ENCODE results near the gene PGC.

PGC gene

DNA sequence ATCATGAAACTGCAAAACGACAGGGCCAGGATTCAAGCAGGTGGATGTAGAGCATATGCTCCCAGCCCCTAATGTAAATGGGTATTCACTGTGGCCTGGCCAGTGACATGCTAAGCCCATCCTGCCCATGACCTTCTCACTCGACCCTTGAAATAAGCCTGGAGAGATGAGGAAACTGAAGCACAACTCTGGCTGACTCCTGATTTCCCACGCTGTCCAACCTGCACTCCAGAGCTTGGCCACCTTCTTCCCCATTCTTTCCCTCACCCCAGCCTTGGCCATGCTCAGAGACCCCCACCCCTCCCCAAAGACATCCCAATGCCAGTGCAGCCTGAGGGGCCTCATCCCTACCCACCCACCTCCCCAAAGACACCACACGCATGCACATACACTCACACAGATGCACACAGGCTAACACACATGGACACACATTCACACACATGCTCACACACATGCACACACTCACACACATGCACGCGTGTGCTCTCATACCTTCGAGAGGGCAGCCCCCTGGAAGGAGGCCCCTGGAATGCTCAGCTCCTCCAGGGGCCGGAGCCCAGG lies 24.1 kb downstream of the PGC start:
- Histone ChIP-seq H3K4me1 (ENCODE audit: control insufficient read depth, insufficient read depth, low read length) (peaks cover 2% of the 10 kb centered on the region), H3K9me3 (ENCODE audit: control insufficient read depth, insufficient read depth, low read length) (no peaks in the 10 kb centered on the region), H3K36me3 (ENCODE audit: control insufficient read depth, insufficient read depth, low read length) (no peaks in the 10 kb centered on the region), H3K9ac (ENCODE audit: low read depth, low read length) (peak overlapping the region; percentile 60), H3K4me3 (ENCODE audit: low read depth, low read length) (no peak overlapping the region), H3K27me3 (ENCODE audit: control insufficient read depth, insufficient read depth, low read length) (no peaks in the 10 kb centered on the region)

DNA sequence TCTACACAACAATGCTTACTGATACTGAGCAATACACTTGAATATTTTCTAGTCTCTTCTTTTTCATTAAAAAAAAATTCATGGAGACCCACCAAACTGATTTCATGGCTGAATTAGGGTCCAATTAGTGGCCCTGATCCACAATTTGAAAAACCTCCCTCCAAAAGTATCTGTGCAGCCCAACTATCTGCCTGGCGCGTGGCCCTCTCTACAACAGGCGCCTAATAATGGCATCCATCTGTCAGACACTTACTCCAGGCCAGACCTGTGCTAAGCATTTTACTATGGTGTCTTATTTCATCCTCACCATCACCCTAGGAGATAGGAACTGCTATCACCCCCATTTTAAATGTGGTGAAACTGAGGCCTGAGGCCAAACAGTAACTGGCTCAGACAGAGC lies 25.8 kb downstream of the PGC start:
- no peak overlapping the region for H3K9ac ChIP-seq (ENCODE audit: low read depth, low read length)
- peaks cover 2% of the 10 kb centered on the region for H3K4me1 ChIP-seq (ENCODE audit: control insufficient read depth, insufficient read depth, low read length)

GRCh38 chr6:41720783-41721182 lies 26.4 kb downstream of the PGC start:
- H3K9me3 ChIP-seq (ENCODE audit: control insufficient read depth, insufficient read depth, low read length): no peaks in the 10 kb centered on the region
- H3K9ac ChIP-seq (ENCODE audit: low read depth, low read length): no peak overlapping the region
- peaks cover 2% of the 10 kb centered on the region for H3K4me1 ChIP-seq (ENCODE audit: control insufficient read depth, insufficient read depth, low read length)
- H3K36me3 ChIP-seq (ENCODE audit: control insufficient read depth, insufficient read depth, low read length): no peaks in the 10 kb centered on the region
- H3K4me3 ChIP-seq (ENCODE audit: low read depth, low read length): no peak overlapping the region
- no peaks in the 10 kb centered on the region for H3K27me3 ChIP-seq (ENCODE audit: control insufficient read depth, insufficient read depth, low read length)

More for the DNA sequence above, 25.8 kb downstream of the PGC start:
- Histone ChIP-seq H3K4me3 (ENCODE audit: low read depth, low read length) (no peak overlapping the region), H3K36me3 (ENCODE audit: control insufficient read depth, insufficient read depth, low read length) (no peaks in the 10 kb centered on the region), H3K27me3 (ENCODE audit: control insufficient read depth, insufficient read depth, low read length) (no peaks in the 10 kb centered on the region), H3K9me3 (ENCODE audit: control insufficient read depth, insufficient read depth, low read length) (no peaks in the 10 kb centered on the region)

- H3K27me3 ChIP-seq (ENCODE audit: control insufficient read depth, insufficient read depth, low read length): no peaks in the 10 kb centered on the region
- no peaks in the 10 kb centered on the region for H3K9me3 ChIP-seq (ENCODE audit: control insufficient read depth, insufficient read depth, low read length)
- H3K4me1 ChIP-seq (ENCODE audit: control insufficient read depth, insufficient read depth, low read length): peaks cover 2% of the 10 kb centered on the region
- H3K4me3 ChIP-seq (ENCODE audit: low read depth, low read length): no peak overlapping the region
- no peak overlapping the region for H3K9ac ChIP-seq (ENCODE audit: low read depth, low read length)
- no peaks in the 10 kb centered on the region for H3K36me3 ChIP-seq (ENCODE audit: control insufficient read depth, insufficient read depth, low read length)
These were observed 27.0 kb downstream of the PGC start for GRCh38 chr6:41720262-41720620.

- peaks cover 2% of the 10 kb centered on the region for H3K4me1 ChIP-seq (ENCODE audit: control insufficient read depth, insufficient read depth, low read length)
- H3K9me3 ChIP-seq (ENCODE audit: control insufficient read depth, insufficient read depth, low read length): no peaks in the 10 kb centered on the region
- no peak overlapping the region for H3K4me3 ChIP-seq (ENCODE audit: low read depth, low read length)
- no peak overlapping the region for H3K9ac ChIP-seq (ENCODE audit: low read depth, low read length)
- H3K27me3 ChIP-seq (ENCODE audit: control insufficient read depth, insufficient read depth, low read length): no peaks in the 10 kb centered on the region
- H3K36me3 ChIP-seq (ENCODE audit: control insufficient read depth, insufficient read depth, low read length): no peaks in the 10 kb centered on the region
These were observed 27.5 kb downstream of the PGC start for GRCh38 chr6:41719436-41720261.

DNA sequence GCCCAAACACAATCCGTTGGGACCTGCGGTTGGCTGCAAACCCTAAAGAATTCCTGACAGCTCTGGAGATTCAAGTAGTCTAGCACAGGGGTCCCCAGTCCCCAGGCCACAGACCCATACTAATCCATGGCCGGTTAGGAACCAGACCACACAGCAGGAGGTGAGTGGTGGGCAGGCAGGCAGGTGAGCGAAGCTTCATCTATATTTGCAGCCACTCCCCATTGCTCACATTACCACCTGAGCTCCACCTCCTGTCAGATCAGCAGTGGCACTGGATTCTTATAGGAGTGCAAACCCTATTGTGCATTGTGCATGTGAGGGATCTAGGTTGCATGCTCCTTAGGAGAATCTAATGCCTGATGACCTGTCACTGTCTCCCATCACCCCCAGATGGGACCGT lies 28.4 kb downstream of the PGC start:
- Histone ChIP-seq H3K4me1 (ENCODE audit: control insufficient read depth, insufficient read depth, low read length) (peaks cover 2% of the 10 kb centered on the region), H3K36me3 (ENCODE audit: control insufficient read depth, insufficient read depth, low read length) (no peaks in the 10 kb centered on the region), H3K27me3 (ENCODE audit: control insufficient read depth, insufficient read depth, low read length) (no peaks in the 10 kb centered on the region), H3K9ac (ENCODE audit: low read depth, low read length) (no peak overlapping the region), H3K9me3 (ENCODE audit: control insufficient read depth, insufficient read depth, low read length) (no peaks in the 10 kb centered on the region), H3K4me3 (ENCODE audit: low read depth, low read length) (no peak overlapping the region)

DNA sequence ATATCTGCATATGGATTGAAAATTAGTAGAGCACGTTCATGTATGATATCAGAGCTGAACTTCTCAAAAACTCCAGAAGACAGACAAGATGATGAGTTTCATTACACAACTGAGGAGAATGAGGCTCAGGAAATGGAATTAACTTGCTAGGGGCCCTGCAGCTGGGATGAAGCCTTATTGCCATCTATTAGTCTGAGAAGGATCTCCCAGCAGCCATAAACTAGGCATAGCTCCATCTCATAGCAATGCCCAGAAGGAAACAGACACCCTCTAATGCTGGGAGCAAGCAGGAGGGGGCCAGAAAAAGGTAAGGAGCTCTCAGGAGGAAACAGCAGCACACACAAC lies 29.8 kb downstream of the PGC start:
- Histone ChIP-seq H3K9ac (ENCODE audit: low read depth, low read length) (no peak overlapping the region), H3K4me3 (ENCODE audit: low read depth, low read length) (no peak overlapping the region), H3K4me1 (ENCODE audit: control insufficient read depth, insufficient read depth, low read length) (peaks cover 2% of the 10 kb centered on the region), H3K36me3 (ENCODE audit: control insufficient read depth, insufficient read depth, low read length) (no peaks in the 10 kb centered on the region), H3K9me3 (ENCODE audit: control insufficient read depth, insufficient read depth, low read length) (no peaks in the 10 kb centered on the region), H3K27me3 (ENCODE audit: control insufficient read depth, insufficient read depth, low read length) (no peaks in the 10 kb centered on the region)

GRCh38 chr6:41716516-41717391 lies 30.4 kb downstream of the PGC start:
- H3K4me3 ChIP-seq (ENCODE audit: low read depth, low read length): no peak overlapping the region

GRCh38 chr6:41715795-41716515 lies 31.2 kb downstream of the PGC start:
- no peak overlapping the region for H3K9ac ChIP-seq (ENCODE audit: low read depth, low read length)
- H3K9me3 ChIP-seq (ENCODE audit: control insufficient read depth, insufficient read depth, low read length): no peaks in the 10 kb centered on the region
- H3K27me3 ChIP-seq (ENCODE audit: control insufficient read depth, insufficient read depth, low read length): no peaks in the 10 kb centered on the region
- no peak overlapping the region for H3K4me3 ChIP-seq (ENCODE audit: low read depth, low read length)
- H3K36me3 ChIP-seq (ENCODE audit: control insufficient read depth, insufficient read depth, low read length): no peaks in the 10 kb centered on the region
- peaks cover 2% of the 10 kb centered on the region for H3K4me1 ChIP-seq (ENCODE audit: control insufficient read depth, insufficient read depth, low read length)

More at GRCh38 chr6:41716516-41717391, 30.4 kb downstream of the PGC start:
- H3K9me3 ChIP-seq (ENCODE audit: control insufficient read depth, insufficient read depth, low read length): no peaks in the 10 kb centered on the region
- no peak overlapping the region for H3K9ac ChIP-seq (ENCODE audit: low read depth, low read length)
- no peaks in the 10 kb centered on the region for H3K27me3 ChIP-seq (ENCODE audit: control insufficient read depth, insufficient read depth, low read length)
- no peaks in the 10 kb centered on the region for H3K36me3 ChIP-seq (ENCODE audit: control insufficient read depth, insufficient read depth, low read length)
- peaks cover 2% of the 10 kb centered on the region for H3K4me1 ChIP-seq (ENCODE audit: control insufficient read depth, insufficient read depth, low read length)

- H3K36me3 ChIP-seq (ENCODE audit: control insufficient read depth, insufficient read depth, low read length): no peaks in the 10 kb centered on the region
- H3K4me1 ChIP-seq (ENCODE audit: control insufficient read depth, insufficient read depth, low read length): peaks cover 2% of the 10 kb centered on the region
- H3K27me3 ChIP-seq (ENCODE audit: control insufficient read depth, insufficient read depth, low read length): no peaks in the 10 kb centered on the region
- no peaks in the 10 kb centered on the region for H3K9me3 ChIP-seq (ENCODE audit: control insufficient read depth, insufficient read depth, low read length)
- no peak overlapping the region for H3K4me3 ChIP-seq (ENCODE audit: low read depth, low read length)
- H3K9ac ChIP-seq (ENCODE audit: low read depth, low read length): no peak overlapping the region
These were observed 32.5 kb downstream of the PGC start for GRCh38 chr6:41714556-41715273.
